Neural progenitor cell (in vitro differentiated cells): ENCODE measurements around the gene SCN1A.

Experiments
- EZH2 ChIP-seq: fragments of 200-600 bp; sonication (generic); IDR thresholded peaks from 2 replicates; pipeline ENCODE4 v1.6.1; 2017; ENCODE audit warnings: antibody characterized with exemption, mild to moderate bottlenecking, moderate library complexity
- EZH2phosphoT487 ChIP-seq: fragments of 200-600 bp; sonication (generic); IDR thresholded peaks from 2 replicates; pipeline ENCODE4 v1.6.1; 2017; ENCODE audit warnings: antibody characterized with exemption
- TF ChIP-seq, protein P1 (sequence below): fragments of 200-600 bp; sonication (generic); IDR thresholded peaks from 2 replicates; pipeline ENCODE4 v1.5.1; 2017; ENCODE audit warnings: antibody characterized with exemption, mild to moderate bottlenecking

GRCh38 chr2:166060191-166060590, 67.6 kb downstream of the SCN1A start:
- TF ChIP-seq EZH2: no peak
- TF ChIP-seq, protein P1, sequence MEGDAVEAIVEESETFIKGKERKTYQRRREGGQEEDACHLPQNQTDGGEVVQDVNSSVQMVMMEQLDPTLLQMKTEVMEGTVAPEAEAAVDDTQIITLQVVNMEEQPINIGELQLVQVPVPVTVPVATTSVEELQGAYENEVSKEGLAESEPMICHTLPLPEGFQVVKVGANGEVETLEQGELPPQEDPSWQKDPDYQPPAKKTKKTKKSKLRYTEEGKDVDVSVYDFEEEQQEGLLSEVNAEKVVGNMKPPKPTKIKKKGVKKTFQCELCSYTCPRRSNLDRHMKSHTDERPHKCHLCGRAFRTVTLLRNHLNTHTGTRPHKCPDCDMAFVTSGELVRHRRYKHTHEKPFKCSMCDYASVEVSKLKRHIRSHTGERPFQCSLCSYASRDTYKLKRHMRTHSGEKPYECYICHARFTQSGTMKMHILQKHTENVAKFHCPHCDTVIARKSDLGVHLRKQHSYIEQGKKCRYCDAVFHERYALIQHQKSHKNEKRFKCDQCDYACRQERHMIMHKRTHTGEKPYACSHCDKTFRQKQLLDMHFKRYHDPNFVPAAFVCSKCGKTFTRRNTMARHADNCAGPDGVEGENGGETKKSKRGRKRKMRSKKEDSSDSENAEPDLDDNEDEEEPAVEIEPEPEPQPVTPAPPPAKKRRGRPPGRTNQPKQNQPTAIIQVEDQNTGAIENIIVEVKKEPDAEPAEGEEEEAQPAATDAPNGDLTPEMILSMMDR: no peak
- TF ChIP-seq EZH2phosphoT487: no peak
